ENCODE data around the gene CAMK2B. TPM values are rescaled to one million over a fixed set of nuclear protein-coding genes. Genes with fewer than 3 reads are reported as not detected.

CAMK2B gene
- 0.23 TPM for total RNA-seq (ENCODE audit: unreplicated experiment)
- long read RNA-seq, partial matches to known transcripts: 1 of 1 reads
- long read RNA-seq, other reads (novel, unspliced or antisense): 0 of 1 reads

DNA sequence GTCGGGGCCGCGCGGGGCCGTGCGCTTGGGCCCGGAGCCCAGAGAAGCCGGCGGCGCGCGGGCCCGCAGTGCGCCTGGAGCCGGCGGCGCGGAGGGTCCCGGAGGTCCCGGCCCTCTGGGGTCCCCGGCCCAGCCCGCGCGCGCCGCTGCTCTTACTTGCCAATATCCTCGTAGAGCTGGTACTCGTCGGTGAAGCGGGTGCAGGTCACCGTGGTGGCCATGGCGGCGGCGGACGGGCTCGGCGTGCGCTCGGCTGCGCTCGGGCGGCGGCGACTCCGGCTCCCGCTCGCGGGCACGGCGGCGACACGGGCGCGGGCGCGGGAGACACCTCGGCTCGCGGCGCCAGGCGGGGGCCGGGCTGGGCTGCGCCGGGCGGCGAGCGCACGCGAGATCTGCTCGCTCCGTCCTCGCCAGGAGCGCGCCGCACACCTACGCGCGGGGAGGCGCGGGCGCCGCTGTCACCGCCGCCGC, at the start of gene CAMK2B:
TSS of gene CAMK2B (minus strand) at position 394 of the 471 bp plus-strand sequence. CDS start at position 221, 173 bp downstream.
- peak within 1 kb of the TSS; percentile 91 for H3K4me3 Mint-ChIP-seq (ENCODE audit: unreplicated experiment)
- H3K4me1 Mint-ChIP-seq (ENCODE audit: unreplicated experiment): peaks cover 11% of the 10 kb centered on the region
- H3K36me3 Mint-ChIP-seq (ENCODE audit: low read depth, unreplicated experiment): no peaks in the 10 kb centered on the region
- H3K27me3 Mint-ChIP-seq (ENCODE audit: unreplicated experiment): peaks cover 19% of the 10 kb centered on the region
- no peak for TF ChIP-seq CTCF (IDR thresholded peaks at IDR 0.05; ENCODE audit: unreplicated experiment)
- no peaks in the 10 kb centered on the region for H3K9me3 Mint-ChIP-seq (ENCODE audit: unreplicated experiment)
- no peak for DNase-seq (ENCODE audit: low spot score)
- H3K27ac Mint-ChIP-seq (ENCODE audit: unreplicated experiment): no peak within 1 kb of the TSS

DNA sequence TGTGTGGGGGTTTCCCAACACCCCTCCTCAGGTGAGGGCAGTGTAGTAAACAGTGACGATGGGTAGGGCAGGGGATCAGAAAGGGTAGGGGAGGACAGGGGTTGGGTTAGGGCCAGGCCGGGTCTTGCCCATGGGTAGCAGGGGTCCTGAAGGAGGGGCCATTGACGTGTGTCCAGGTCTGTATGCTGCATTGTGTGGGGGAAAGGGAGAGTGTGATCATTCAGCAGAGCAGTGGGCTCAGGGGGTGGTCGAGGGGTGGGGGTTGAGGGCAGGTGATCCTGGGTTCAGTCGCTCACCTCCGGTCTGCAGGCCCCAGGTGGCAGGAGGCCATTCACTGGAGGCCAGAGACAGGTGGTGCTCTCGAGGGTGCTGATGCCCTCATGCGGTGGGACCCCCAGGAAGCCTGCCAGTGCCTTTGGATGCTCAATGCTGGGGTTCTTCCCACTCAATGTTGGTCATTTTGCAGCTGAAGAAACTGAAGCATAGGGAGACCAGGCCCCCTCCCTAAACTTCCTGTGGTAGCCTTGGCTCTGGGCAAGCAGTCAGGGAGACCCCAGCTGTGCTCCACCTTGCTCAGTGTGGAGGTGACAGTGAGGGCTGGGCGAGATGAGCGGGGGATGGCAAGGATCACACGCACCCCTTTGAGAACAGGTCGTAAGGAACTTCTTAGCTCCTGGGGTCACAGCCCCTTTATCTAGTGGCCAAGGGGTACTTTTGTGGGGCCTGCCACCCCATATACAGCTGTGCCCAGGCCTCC, 48.8 kb upstream of the CAMK2B start:
- Mint-ChIP-seq H3K4me3 (ENCODE audit: unreplicated experiment) (no peak overlapping the region), H3K36me3 (ENCODE audit: low read depth, unreplicated experiment) (no peaks in the 10 kb centered on the region), H3K4me1 (ENCODE audit: unreplicated experiment) (peaks cover 7% of the 10 kb centered on the region), H3K27ac (ENCODE audit: unreplicated experiment) (no peak overlapping the region), H3K9me3 (ENCODE audit: unreplicated experiment) (no peaks in the 10 kb centered on the region), H3K27me3 (ENCODE audit: unreplicated experiment) (peaks cover 5% of the 10 kb centered on the region)
- no peak for DNase-seq (ENCODE audit: low spot score)
- no peak for TF ChIP-seq CTCF (IDR thresholded peaks at IDR 0.05; ENCODE audit: unreplicated experiment)

DNA sequence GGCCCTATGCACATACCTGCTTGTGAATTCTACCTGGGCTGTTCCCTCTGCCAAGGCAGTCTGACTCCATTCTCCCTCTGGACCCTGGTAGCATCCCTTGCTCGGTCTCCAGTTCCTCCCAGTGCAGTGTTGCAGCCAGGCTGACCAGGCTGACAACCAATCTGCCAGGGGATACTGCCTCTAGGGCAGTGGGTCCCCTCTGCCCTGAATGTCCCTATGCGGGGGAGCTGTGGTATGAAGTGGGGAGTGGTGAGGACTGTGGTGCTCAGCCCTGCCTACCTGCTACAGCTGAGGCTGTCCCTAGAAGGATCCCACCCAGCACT, 48.0 kb upstream of the CAMK2B start:
- Mint-ChIP-seq H3K27ac (ENCODE audit: unreplicated experiment) (no peak overlapping the region), H3K27me3 (ENCODE audit: unreplicated experiment) (peaks cover 5% of the 10 kb centered on the region), H3K4me1 (ENCODE audit: unreplicated experiment) (no peaks in the 10 kb centered on the region), H3K9me3 (ENCODE audit: unreplicated experiment) (no peaks in the 10 kb centered on the region), H3K4me3 (ENCODE audit: unreplicated experiment) (no peak overlapping the region), H3K36me3 (ENCODE audit: low read depth, unreplicated experiment) (no peaks in the 10 kb centered on the region)
- no peak for DNase-seq (ENCODE audit: low spot score)
- TF ChIP-seq CTCF (IDR thresholded peaks at IDR 0.05; ENCODE audit: unreplicated experiment): no peak

DNA sequence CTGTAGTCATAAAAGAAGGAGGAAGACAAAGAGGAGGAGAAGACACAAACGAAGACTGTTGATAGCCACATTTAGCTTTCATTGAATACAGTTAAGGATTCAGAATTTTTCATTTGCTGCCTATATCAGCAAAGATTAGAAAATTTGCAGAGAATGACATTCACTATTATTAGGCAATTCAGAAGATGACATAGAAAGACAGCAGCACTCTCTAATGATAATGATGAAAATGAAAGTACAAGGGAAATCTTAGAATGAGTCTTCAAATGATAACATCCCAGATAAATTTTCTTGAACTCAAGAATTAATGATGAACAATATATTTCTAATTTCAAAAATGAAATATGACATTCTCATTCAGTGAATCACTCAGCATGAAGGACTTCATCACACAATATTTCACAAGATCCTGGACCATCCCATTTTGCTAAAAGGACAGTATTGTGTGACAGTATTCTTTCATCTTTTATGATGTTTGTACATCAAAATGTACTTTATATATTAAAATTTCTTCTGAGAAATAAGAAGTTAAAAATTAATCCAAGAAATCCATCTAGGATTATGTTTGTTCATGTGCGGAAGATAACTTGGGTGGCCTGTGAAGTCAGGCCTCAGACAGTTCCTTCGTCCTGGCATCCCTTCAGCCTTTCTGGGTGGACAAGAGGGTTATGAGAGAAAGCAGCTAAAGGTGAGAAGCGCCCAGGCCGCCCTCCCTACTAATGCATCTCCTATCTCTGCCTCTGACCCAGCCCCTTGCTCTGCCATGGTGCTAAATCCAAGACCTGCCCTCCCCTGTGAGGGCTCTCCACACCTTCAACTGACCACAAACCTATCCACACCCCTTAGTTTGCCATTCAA, 47.4 kb upstream of the CAMK2B start:
- Mint-ChIP-seq H3K27me3 (ENCODE audit: unreplicated experiment) (peaks cover 9% of the 10 kb centered on the region), H3K27ac (ENCODE audit: unreplicated experiment) (no peak overlapping the region), H3K4me1 (ENCODE audit: unreplicated experiment) (no peaks in the 10 kb centered on the region), H3K36me3 (ENCODE audit: low read depth, unreplicated experiment) (no peaks in the 10 kb centered on the region), H3K4me3 (ENCODE audit: unreplicated experiment) (no peak overlapping the region), H3K9me3 (ENCODE audit: unreplicated experiment) (no peaks in the 10 kb centered on the region)
- TF ChIP-seq CTCF (IDR thresholded peaks at IDR 0.05; ENCODE audit: unreplicated experiment): no peak
- DNase-seq (ENCODE audit: low spot score): no peak
